ENCODE data around the gene IRAK1.

IRAK1 gene

GRCh38 chrX:154019061-154019621 lies 561 bp downstream of the IRAK1 start:
- no peak for DNase-seq (ENCODE audit: low spot score)

GRCh38 chrX:154018518-154019060 lies 1.1 kb downstream of the IRAK1 start:
- no peak for DNase-seq (ENCODE audit: low spot score)

- no peak for DNase-seq (ENCODE audit: low spot score)
Measured at GRCh38 chrX:154017766-154018517, 1.8 kb downstream of the IRAK1 start.

- DNase-seq (ENCODE audit: low spot score), result no peak
Measured at GRCh38 chrX:154016366-154017076, 3.2 kb downstream of the IRAK1 start.

GRCh38 chrX:154015581-154016264 lies 4.0 kb downstream of the IRAK1 start:
- DNase-seq (ENCODE audit: low spot score), result no peak

GRCh38 chrX:154014429-154015380 lies 5.0 kb downstream of the IRAK1 start:
- no peak for DNase-seq (ENCODE audit: low spot score)

GRCh38 chrX:154013614-154014360 lies 5.9 kb downstream of the IRAK1 start:
- DNase-seq (ENCODE audit: low spot score), result peak; percentile 60

- no peak for DNase-seq (ENCODE audit: low spot score)
Measured at GRCh38 chrX:154013001-154013421, 6.7 kb downstream of the IRAK1 start.

- DNase-seq (ENCODE audit: low spot score), result no peak
Measured at GRCh38 chrX:154012336-154012991, 7.2 kb downstream of the IRAK1 start.

GRCh38 chrX:154011376-154012335 lies 8.0 kb downstream of the IRAK1 start:
- DNase-seq (ENCODE audit: low spot score), result no peak

- no peak for DNase-seq (ENCODE audit: low spot score)
Measured at GRCh38 chrX:154010330-154011087, 9.2 kb downstream of the IRAK1 start.

GRCh38 chrX:154008521-154008920 lies 11.2 kb downstream of the IRAK1 start:
- no peak for DNase-seq (ENCODE audit: low spot score)

GRCh38 chrX:154006947-154007346 lies 12.8 kb downstream of the IRAK1 start:
- DNase-seq (ENCODE audit: low spot score), result no peak

GRCh38 chrX:154004315-154004714 lies 15.4 kb downstream of the IRAK1 start:
- DNase-seq (ENCODE audit: low spot score), result no peak

GRCh38 chrX:154002215-154002719 lies 17.4 kb downstream of the IRAK1 start:
- peak; percentile 92 for DNase-seq (ENCODE audit: low spot score)

GRCh38 chrX:154000051-154000450 lies 19.7 kb downstream of the IRAK1 start:
- peak; percentile 33 for DNase-seq (ENCODE audit: low spot score)

- DNase-seq (ENCODE audit: low spot score), result no peak
Measured at GRCh38 chrX:153999359-154000037, 20.2 kb downstream of the IRAK1 start.

Measured in hematopoietic multipotent progenitor cell treated with erythropoietin and hydrocortisone succinate and interleukin-3 and kit ligand, for 15 days (in vitro differentiated cells).